22Rv1 (cell line): ENCODE data around the gene PPP1R14B.

Source experiments
- H3K27ac ChIP-seq: fragments of 450-650 bp; 2 replicates; pipeline ENCODE4 v1.5.1; 2017
- ZFX ChIP-seq: fragments of 450-650 bp; IDR thresholded peaks from 2 replicates; pipeline ENCODE4 v1.6.1; 2017; ENCODE audit warnings: antibody characterized with exemption, borderline replicate concordance
- TF ChIP-seq, protein P1 (sequence below): fragments of 450-650 bp; IDR thresholded peaks from 2 replicates; pipeline ENCODE4 v1.5.1; 2017; ENCODE audit warnings: mild to moderate bottlenecking

The PPP1R14B gene

DNA sequence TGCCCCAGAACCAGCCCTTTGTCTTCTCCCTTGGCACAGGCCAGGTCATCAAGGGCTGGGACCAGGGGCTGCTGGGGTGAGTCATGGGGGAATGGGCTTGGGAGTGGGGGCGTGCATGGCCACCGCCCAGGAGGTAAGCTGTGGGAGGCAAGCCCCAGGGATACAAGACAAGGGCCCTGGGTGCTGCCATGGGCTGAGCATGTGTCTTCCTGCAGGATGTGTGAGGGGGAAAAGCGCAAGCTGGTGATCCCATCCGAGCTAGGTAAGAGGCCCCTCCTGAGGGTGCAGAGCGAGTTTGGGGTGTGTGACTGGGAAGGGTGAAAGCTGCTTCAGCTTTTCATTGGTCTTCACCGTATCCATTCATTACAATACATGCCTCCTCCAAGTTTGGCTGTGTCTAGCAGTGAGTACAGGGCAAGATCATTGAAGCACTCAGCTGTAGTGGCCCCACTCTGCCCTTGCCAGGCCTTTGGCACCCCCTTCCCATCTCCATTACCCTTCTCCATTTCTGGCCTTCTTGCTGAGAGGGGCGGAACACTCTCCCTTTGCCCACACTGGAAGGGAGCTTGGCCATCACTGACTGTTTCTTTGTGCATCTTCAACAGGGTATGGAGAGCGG lies 3.4 kb downstream of the PPP1R14B start:
- no peak for TF ChIP-seq ZFX
- TF ChIP-seq, protein P1, sequence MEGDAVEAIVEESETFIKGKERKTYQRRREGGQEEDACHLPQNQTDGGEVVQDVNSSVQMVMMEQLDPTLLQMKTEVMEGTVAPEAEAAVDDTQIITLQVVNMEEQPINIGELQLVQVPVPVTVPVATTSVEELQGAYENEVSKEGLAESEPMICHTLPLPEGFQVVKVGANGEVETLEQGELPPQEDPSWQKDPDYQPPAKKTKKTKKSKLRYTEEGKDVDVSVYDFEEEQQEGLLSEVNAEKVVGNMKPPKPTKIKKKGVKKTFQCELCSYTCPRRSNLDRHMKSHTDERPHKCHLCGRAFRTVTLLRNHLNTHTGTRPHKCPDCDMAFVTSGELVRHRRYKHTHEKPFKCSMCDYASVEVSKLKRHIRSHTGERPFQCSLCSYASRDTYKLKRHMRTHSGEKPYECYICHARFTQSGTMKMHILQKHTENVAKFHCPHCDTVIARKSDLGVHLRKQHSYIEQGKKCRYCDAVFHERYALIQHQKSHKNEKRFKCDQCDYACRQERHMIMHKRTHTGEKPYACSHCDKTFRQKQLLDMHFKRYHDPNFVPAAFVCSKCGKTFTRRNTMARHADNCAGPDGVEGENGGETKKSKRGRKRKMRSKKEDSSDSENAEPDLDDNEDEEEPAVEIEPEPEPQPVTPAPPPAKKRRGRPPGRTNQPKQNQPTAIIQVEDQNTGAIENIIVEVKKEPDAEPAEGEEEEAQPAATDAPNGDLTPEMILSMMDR = no peak
- H3K27ac ChIP-seq = peak overlapping the region; percentile 97

DNA sequence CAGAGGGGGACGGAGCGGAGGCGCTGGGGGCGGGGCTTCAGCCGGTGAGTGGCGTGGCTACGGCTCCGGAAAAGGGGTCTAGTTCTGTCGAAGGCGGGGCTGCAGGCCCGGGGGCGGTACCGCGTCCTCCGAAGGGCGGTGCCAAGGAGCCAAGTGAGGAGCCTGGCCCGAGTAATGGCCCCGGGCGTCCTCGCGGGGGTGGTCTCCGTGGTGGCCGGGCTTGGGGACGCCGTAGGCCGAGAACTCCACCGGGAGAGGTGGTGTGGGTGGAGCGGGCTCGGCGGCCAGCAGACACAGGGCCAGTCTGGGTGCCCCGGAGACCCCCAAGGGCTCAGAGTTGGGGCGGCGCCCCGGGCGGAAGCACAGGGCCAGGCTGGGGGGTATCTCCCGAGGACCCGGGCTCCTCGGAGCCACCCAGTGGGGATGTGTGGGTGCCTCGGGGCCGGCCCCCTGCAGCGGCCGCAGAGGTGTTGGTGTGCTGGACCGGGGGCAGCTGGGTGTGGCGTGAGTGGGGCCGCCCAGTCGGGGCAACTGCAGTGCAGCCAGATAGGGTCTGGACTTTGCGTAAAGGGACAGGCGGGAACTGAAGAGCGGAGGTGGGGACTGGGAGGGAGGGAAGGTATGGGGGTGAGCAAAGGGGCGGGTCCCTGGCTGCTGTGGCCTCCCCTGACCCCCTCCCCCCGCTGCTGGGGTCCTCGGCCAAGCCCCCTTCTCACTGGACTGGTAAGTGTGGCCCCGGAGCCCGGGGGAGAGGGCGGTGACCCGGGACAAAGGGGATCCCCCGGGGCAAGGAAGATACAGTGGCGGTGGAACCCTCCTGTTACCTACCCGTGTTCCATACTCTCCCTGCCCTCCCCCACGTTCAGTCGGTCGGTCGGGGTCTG lies 5.0 kb downstream of the PPP1R14B start:
- TF ChIP-seq, protein P1 = no peak
- no peak for TF ChIP-seq ZFX
- H3K27ac ChIP-seq = peak overlapping the region; percentile 97

DNA sequence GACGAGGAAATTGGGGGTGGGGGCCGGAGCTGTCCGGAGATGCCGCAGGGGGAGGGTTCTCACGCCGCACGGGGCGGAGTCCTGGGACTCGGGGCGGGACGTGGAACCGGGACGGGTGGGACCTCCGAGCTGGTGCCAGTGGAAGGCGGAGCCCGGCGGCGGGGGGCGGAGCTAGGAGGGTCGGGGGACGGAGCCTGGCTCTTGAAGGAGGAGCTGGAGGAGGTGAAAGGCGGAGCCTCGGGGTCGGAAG lies 5.6 kb downstream of the PPP1R14B start:
- TF ChIP-seq ZFX = no peak
- TF ChIP-seq, protein P1 = no peak
- peak overlapping the region; percentile 97 for H3K27ac ChIP-seq

DNA sequence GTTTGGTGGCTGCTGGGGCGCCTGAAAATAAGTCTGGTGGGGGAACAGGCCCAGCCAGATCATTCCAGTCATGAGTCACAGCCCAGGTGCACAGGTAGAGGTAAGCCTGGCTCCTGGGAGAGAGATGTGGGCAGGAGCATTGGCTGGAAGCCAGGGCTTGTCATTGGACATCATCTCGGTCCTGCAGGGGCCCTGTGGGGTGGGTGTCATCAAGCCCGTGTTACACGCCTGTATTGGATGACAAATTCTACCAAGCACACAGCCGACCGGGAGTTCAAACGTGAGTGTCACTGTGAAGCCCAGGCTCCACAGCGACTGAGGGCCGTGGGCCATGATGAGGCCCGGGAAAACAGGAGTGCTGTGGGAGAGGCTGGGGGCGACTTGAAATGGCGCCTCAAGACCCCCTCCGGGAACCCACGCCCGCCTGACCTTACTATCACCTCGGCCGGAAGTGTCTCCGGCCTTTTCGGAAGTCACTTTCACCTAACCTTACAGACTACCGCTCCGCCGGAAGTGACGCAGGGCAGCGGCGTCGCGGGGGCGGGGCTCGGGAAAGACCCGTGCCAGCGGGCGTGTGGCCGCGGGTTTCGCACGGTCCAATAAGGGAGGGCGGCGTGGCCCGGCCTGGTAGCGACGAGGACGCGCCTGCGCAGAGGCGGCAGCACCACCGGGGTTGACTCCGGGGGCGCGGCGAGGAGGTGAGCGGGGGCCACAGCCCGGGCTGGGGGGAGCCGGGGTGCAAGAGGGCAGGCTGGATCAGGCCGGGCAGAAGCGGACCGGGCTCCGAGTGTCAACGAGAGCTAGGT lies 6.1 kb downstream of the PPP1R14B start, which contains the start of gene FKBP2:
TSS of gene FKBP2 (plus strand) at position 661 of the 806 bp plus-strand sequence. CDS start 1,293 bp downstream, outside the sequence.
- TF ChIP-seq, protein P1 = no peak
- no peak for TF ChIP-seq ZFX
- peak within 1 kb of the TSS; percentile 97 for H3K27ac ChIP-seq

DNA sequence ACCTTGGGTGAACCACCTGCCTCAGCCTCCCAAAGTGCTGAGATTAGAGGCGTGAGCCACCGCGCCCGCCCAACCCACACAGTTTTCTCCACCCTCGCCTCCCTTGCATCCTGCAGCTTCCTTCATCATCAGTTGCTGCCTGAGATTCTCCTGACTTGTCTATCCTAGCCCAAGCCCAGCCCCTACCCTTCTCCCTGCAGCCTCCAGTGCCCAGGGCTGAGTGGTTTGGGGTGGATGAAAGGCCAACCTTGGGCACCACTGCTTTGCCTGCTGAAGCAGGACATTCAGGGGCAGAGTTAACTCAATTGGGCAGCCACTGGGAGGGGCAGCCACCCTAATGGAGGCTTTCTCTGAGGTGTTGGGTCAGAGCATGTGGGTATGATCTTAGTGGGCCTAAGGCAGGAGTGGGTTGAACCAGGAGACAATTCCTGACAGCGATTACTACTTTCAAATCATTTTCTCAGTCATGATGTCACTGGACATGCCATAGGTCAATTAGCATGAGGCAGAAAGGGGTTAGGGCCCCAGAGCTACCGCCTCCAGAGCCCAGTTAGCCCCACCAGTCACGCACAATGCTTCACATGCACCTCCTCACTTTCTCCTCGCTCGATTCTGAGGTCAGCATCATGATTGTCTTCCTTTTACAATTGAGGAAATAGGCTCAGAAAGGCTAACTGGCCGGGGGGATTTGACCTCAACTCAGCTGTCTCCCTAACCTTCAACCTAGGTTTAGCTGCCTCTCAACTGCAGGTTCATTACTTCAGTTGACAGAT lies 6.9 kb downstream of the PPP1R14B start:
- peak overlapping the region; percentile 97 for H3K27ac ChIP-seq

DNA sequence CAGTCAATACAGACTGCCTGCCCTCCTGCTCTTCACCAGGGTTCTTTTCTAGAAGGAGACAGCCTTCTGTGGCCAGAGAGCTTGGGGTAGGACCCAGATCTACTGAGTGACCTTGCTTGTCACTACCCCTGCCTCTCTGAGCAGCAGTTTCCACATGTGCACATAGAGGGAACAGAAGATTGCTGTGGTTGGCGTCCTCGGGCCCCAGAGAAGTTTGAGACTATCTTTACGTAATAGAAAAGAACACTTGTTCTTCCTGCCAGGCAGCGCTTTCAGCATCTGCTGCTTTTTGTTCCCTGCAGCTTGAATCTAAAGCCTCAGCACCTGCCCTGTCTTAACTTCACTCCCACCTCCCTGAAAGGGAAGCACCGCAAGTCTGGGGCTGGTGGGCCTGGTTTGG lies 7.7 kb downstream of the PPP1R14B start:
- no peak overlapping the region for H3K27ac ChIP-seq
- no peak for TF ChIP-seq ZFX
- TF ChIP-seq, protein P1 = no peak

More for the DNA sequence above, 6.9 kb downstream of the PPP1R14B start:
- TF ChIP-seq, protein P1 = no peak
- no peak for TF ChIP-seq ZFX
